MM.1S (cell line): ENCODE data around the gene CDHR5.

Experiments used
- DNase-seq: peaks from one replicate; pipeline ENCODE4 v3.0.0-alpha.2; 2015
- H2AFZ ChIP-seq: fragments of 300-600 bp; sonication (generic); 2 replicates; pipeline ENCODE4 v1.6.0; 2016; ENCODE audit warnings: antibody characterized with exemption, low read length
- H3F3A ChIP-seq: fragments of 300-600 bp; sonication (generic); 2 replicates; pipeline ENCODE4 v1.6.1; 2016; ENCODE audit warnings: mild to moderate bottlenecking, antibody characterized with exemption, low read length, moderate library complexity, mixed read lengths; ENCODE audit not compliant: insufficient read depth
- H3K27ac ChIP-seq: fragments of 300-600 bp; sonication (generic); 2 replicates; pipeline ENCODE4 v1.5.1; 2016; ENCODE audit warnings: mild to moderate bottlenecking, low read length
- H3K27me3 ChIP-seq: fragments of 300-600 bp; sonication (generic); replicated peaks from 2 replicates; pipeline ENCODE4 v1.6.0; 2016; ENCODE audit warnings: low read length; ENCODE audit not compliant: insufficient read depth
- H3K36me3 ChIP-seq: fragments of 300-600 bp; sonication (generic); replicated peaks from 2 replicates; pipeline ENCODE4 v1.6.1; 2016; ENCODE audit warnings: mild to moderate bottlenecking, low read length, mixed read lengths; ENCODE audit not compliant: insufficient read depth
- H3K4me1 ChIP-seq: fragments of 300-600 bp; sonication (generic); 2 replicates; pipeline ENCODE4 v1.6.1; 2016; ENCODE audit warnings: low read length, mixed read lengths
- H3K4me2 ChIP-seq: fragments of 300-600 bp; sonication (generic); 2 replicates; pipeline ENCODE4 v1.6.0; 2016; ENCODE audit warnings: low read depth, low read length
- H3K4me3 ChIP-seq: fragments of 300-600 bp; sonication (generic); 2 replicates; pipeline ENCODE4 v1.5.1; 2016; ENCODE audit warnings: low read length, mixed read lengths
- H3K79me2 ChIP-seq: fragments of 300-600 bp; sonication (generic); 2 replicates; pipeline ENCODE4 v1.6.1; 2016; ENCODE audit warnings: mixed run types, low read length, mixed read lengths
- H3K9ac ChIP-seq: fragments of 300-600 bp; sonication (generic); 2 replicates; pipeline ENCODE4 v1.6.1; 2016; ENCODE audit warnings: low read length, mixed read lengths
- H3K9me2 ChIP-seq: fragments of 300-600 bp; sonication (generic); replicated peaks from 2 replicates; pipeline ENCODE4 v1.6.1; 2016; ENCODE audit warnings: mild to moderate bottlenecking, low read length, mixed read lengths; ENCODE audit not compliant: insufficient read depth
- H3K9me3 ChIP-seq: fragments of 300-600 bp; sonication (generic); replicated peaks from 2 replicates; pipeline ENCODE4 v1.6.1; 2016; ENCODE audit warnings: mild to moderate bottlenecking, low read length, mixed read lengths; ENCODE audit not compliant: insufficient read depth
- H4K20me1 ChIP-seq: fragments of 300-600 bp; sonication (generic); 2 replicates; pipeline ENCODE4 v1.6.1; 2016; ENCODE audit warnings: mild to moderate bottlenecking, low read length, moderate library complexity, mixed read lengths; ENCODE audit not compliant: insufficient read depth
- CTCF ChIP-seq: fragments of 300-600 bp; sonication (generic); IDR thresholded peaks from 2 replicates; pipeline ENCODE4 v1.5.1; 2016; ENCODE audit warnings: antibody characterized with exemption, low read length, mixed read lengths
- EZH2 ChIP-seq: fragments of 300-600 bp; sonication (generic); optimal IDR thresholded peaks from 2 replicates; pipeline ENCODE3; 2017; ENCODE audit warnings: low read depth, mild to moderate bottlenecking, antibody characterized with exemption, low read length, mixed read lengths
- EZH2phosphoT487 ChIP-seq: fragments of 300-600 bp; sonication (generic); IDR thresholded peaks from 2 replicates; pipeline ENCODE4 v1.6.1; 2018; ENCODE audit warnings: antibody characterized with exemption, low read length

Gene CDHR5

GRCh38 chr11:611001-611996 lies 13.5 kb downstream of the CDHR5 start:
- Histone ChIP-seq H3K79me2 (peaks cover 16% of the 10 kb centered on the region; the same call in 1 of the 2 replicates), H2AFZ (no peak overlapping the region), H3K36me3 (peaks cover 7% of the 10 kb centered on the region; the same call in 1 of the 2 replicates), H3K9me3 (no peaks in the 10 kb centered on the region), H3K4me1 (peaks cover 10% of the 10 kb centered on the region; the same call in 1 of the 2 replicates), H3K27me3 (no peaks in the 10 kb centered on the region), H3K4me2 (no peak overlapping the region), H3K4me3 (no peak overlapping the region), H3K9me2 (no peaks in the 10 kb centered on the region), H3K27ac (no peak overlapping the region), H3K9ac (no peak overlapping the region), H3F3A (peaks cover 8% of the 10 kb centered on the region), H4K20me1 (no peaks in the 10 kb centered on the region)
- no peak for DNase-seq
- no peak for TF ChIP-seq EZH2
- no peak for TF ChIP-seq EZH2phosphoT487
- TF ChIP-seq CTCF = no peak

GRCh38 chr11:610146-610801 lies 14.5 kb downstream of the CDHR5 start:
- no peaks in the 10 kb centered on the region for H3K27me3 ChIP-seq
- peaks cover 20% of the 10 kb centered on the region; the same call in 1 of the 2 replicates for H3K79me2 ChIP-seq
- no peak for DNase-seq
- H3K36me3 ChIP-seq = peaks cover 7% of the 10 kb centered on the region; the same call in 1 of the 2 replicates
- no peak for TF ChIP-seq EZH2
- TF ChIP-seq EZH2phosphoT487 = no peak
- TF ChIP-seq CTCF = no peak
- H3K9ac ChIP-seq = no peak overlapping the region
- H3K9me3 ChIP-seq = no peaks in the 10 kb centered on the region
- H3K4me2 ChIP-seq = no peak overlapping the region
- H3K4me1 ChIP-seq = 0 out of 2 replicates have a peak, but pooled peaks cover 8% of the 10 kb centered on the region
- H3F3A ChIP-seq = peaks cover 4% of the 10 kb centered on the region; the same call in 1 of the 2 replicates
- H4K20me1 ChIP-seq = no peaks in the 10 kb centered on the region
- H3K4me3 ChIP-seq = no peak overlapping the region
- no peak overlapping the region for H3K27ac ChIP-seq
- H2AFZ ChIP-seq = no peak overlapping the region
- H3K9me2 ChIP-seq = no peaks in the 10 kb centered on the region

GRCh38 chr11:609341-609811 lies 15.4 kb downstream of the CDHR5 start:
- Histone ChIP-seq H3K4me1 (no peaks in the 10 kb centered on the region), H3K79me2 (peaks cover 20% of the 10 kb centered on the region; the same call in 1 of the 2 replicates), H3K9ac (no peak overlapping the region), H3K27ac (no peak overlapping the region), H2AFZ (no peak overlapping the region), H4K20me1 (no peaks in the 10 kb centered on the region), H3K9me3 (no peaks in the 10 kb centered on the region), H3F3A (no peaks in the 10 kb centered on the region), H3K9me2 (no peaks in the 10 kb centered on the region), H3K27me3 (no peaks in the 10 kb centered on the region), H3K4me2 (no peak overlapping the region), H3K4me3 (no peak overlapping the region), H3K36me3 (peaks cover 7% of the 10 kb centered on the region; the same call in 1 of the 2 replicates)
- TF ChIP-seq CTCF = no peak
- TF ChIP-seq EZH2phosphoT487 = no peak
- no peak for TF ChIP-seq EZH2
- no peak for DNase-seq
